ENCODE results near the gene DGKD. TPM values are rescaled to one million over a fixed set of nuclear protein-coding genes. Genes with fewer than 3 reads are reported as not detected.
A peak's percentile ranks its signal among the peaks of the same experiment; 100 is the strongest.

Gene DGKD
- total RNA-seq, 1 experiment from 2014 or later: 52.0 TPM

- H3K27ac ChIP-seq (ENCODE audit: low read depth, low read length): no peak overlapping the region
- CTCF ChIA-PET: no interaction called here
- no peaks in the 10 kb centered on the region for H4K20me1 ChIP-seq (ENCODE audit: insufficient read depth)
- no peaks in the 10 kb centered on the region for H3K79me2 ChIP-seq (ENCODE audit: insufficient read depth, low read length)
- no peak overlapping the region for H3K4me3 ChIP-seq (replicated peaks in 1 of 2; ENCODE audit: low read depth in 1 of 2, low read length in 2 of 2)
- RAD21 ChIA-PET (ENCODE audit: low non-redundant PET in 1 of 2, low total read pairs in 2 of 2, uncharacterized antibody in 2 of 2, unreplicated experiment in 2 of 2): no interaction called here
- H3K9ac ChIP-seq (ENCODE audit: low read length): no peak overlapping the region
- TF ChIP-seq EZH2 (IDR thresholded peaks at IDR 0.05) (no peak), EZH2phosphoT487 (IDR thresholded peaks at IDR 0.05; ENCODE audit: borderline replicate concordance) (no peak), JUND (IDR thresholded peaks at IDR 0.05) (no peak), YY1 (IDR thresholded peaks at IDR 0.05; ENCODE audit: extremely low read depth, insufficient replicate concordance, low read depth, low read length) (no peak), POLR2A (IDR thresholded peaks at IDR 0.05; ENCODE audit: borderline replicate concordance, extremely low read depth, insufficient read depth, insufficient read length) (no peak), MAX (IDR thresholded peaks at IDR 0.05) (no peak), ELF1 (IDR thresholded peaks at IDR 0.05; ENCODE audit: borderline replicate concordance, low read depth) (no peak)
- no peak for DNase-seq (ENCODE audit: low read depth, low spot score)
- H3K4me1 ChIP-seq (ENCODE audit: control insufficient read depth in 1 of 2, insufficient read depth in 2 of 2, low read length in 2 of 2): no peaks in the 10 kb centered on the region
- no peaks in the 10 kb centered on the region for H3K27me3 ChIP-seq (ENCODE audit: insufficient read depth, low read length)
- no TSS peak for BruUV-seq (replicated peaks)
- POLR2A ChIA-PET: no interaction called here
- H3K9me3 ChIP-seq (ENCODE audit: control insufficient read depth in 1 of 2, insufficient read depth in 1 of 2, low read depth in 1 of 2, low read length in 2 of 2): no peaks in the 10 kb centered on the region
- no peaks in the 10 kb centered on the region for H3K9me2 ChIP-seq (ENCODE audit: insufficient read depth)
- H3K36me3 ChIP-seq (ENCODE audit: control insufficient read depth in 1 of 2, insufficient read depth in 2 of 2, low read length in 2 of 2): no peaks in the 10 kb centered on the region
- intact Hi-C loops (cut with micrococcal nuclease): no loop called here
- no peak overlapping the region for H3K4me2 ChIP-seq (ENCODE audit: low read length)
- no peak for ATAC-seq
- H2AFZ ChIP-seq (ENCODE audit: low read depth, low read length, poor library complexity, severe bottlenecking): no peak overlapping the region
These were observed 41.4 kb upstream of the DGKD start for GRCh38 chr2:233312874-233313273.

- RAD21 ChIA-PET (ENCODE audit: low non-redundant PET in 1 of 2, low total read pairs in 2 of 2, uncharacterized antibody in 2 of 2, unreplicated experiment in 2 of 2): no interaction called here
- no peak for DNase-seq (ENCODE audit: low read depth, low spot score)
- no TSS peak for BruUV-seq (replicated peaks)
- Histone ChIP-seq H4K20me1 (ENCODE audit: insufficient read depth) (no peaks in the 10 kb centered on the region), H3K9me3 (ENCODE audit: control insufficient read depth in 1 of 2, insufficient read depth in 1 of 2, low read depth in 1 of 2, low read length in 2 of 2) (no peaks in the 10 kb centered on the region), H3K4me2 (ENCODE audit: low read length) (no peak overlapping the region), H3K4me3 (replicated peaks in 1 of 2; ENCODE audit: low read depth in 1 of 2, low read length in 2 of 2) (no peak overlapping the region), H2AFZ (ENCODE audit: low read depth, low read length, poor library complexity, severe bottlenecking) (no peak overlapping the region), H3K79me2 (ENCODE audit: insufficient read depth, low read length) (no peaks in the 10 kb centered on the region), H3K4me1 (ENCODE audit: control insufficient read depth in 1 of 2, insufficient read depth in 2 of 2, low read length in 2 of 2) (no peaks in the 10 kb centered on the region), H3K27ac (ENCODE audit: low read depth, low read length) (no peak overlapping the region), H3K9ac (ENCODE audit: low read length) (no peak overlapping the region), H3K27me3 (ENCODE audit: insufficient read depth, low read length) (no peaks in the 10 kb centered on the region), H3K36me3 (ENCODE audit: control insufficient read depth in 1 of 2, insufficient read depth in 2 of 2, low read length in 2 of 2) (no peaks in the 10 kb centered on the region), H3K9me2 (ENCODE audit: insufficient read depth) (no peaks in the 10 kb centered on the region)
- CTCF ChIA-PET: no interaction called here
- POLR2A ChIA-PET: no interaction called here
- ATAC-seq: peak; percentile 30; the same call in 1 of the 2 replicates
- intact Hi-C loops (cut with micrococcal nuclease): no loop called here
- no peak for TF ChIP-seq JUND (IDR thresholded peaks at IDR 0.05)
- TF ChIP-seq EZH2 (IDR thresholded peaks at IDR 0.05): no peak
- TF ChIP-seq RAD21 (IDR thresholded peaks at IDR 0.05; ENCODE audit: low read depth): no peak
- no peak for TF ChIP-seq EZH2phosphoT487 (IDR thresholded peaks at IDR 0.05; ENCODE audit: borderline replicate concordance)
- no peak for TF ChIP-seq POLR2A (IDR thresholded peaks at IDR 0.05; ENCODE audit: borderline replicate concordance, extremely low read depth, insufficient read depth, insufficient read length)
- no peak for TF ChIP-seq YY1 (IDR thresholded peaks at IDR 0.05; ENCODE audit: extremely low read depth, insufficient replicate concordance, low read depth, low read length)
- no peak for TF ChIP-seq MAX (IDR thresholded peaks at IDR 0.05)
- no peak for TF ChIP-seq CTCF (IDR thresholded peaks at IDR 0.05 in 2 of 3, conservative IDR thresholded peaks at IDR 0.05 in 1 of 3; ENCODE audit: borderline replicate concordance in 1 of 3, insufficient read depth in 1 of 3, low read depth in 2 of 3, low read length in 2 of 3)
- TF ChIP-seq SRF (IDR thresholded peaks at IDR 0.05; ENCODE audit: low read depth): no peak
- no peak for TF ChIP-seq SIN3A (IDR thresholded peaks at IDR 0.05; ENCODE audit: low read depth)
- TF ChIP-seq TCF7L2 (IDR thresholded peaks at IDR 0.05; ENCODE audit: borderline replicate concordance, extremely low read depth, insufficient read depth, insufficient read length): no peak
- no peak for TF ChIP-seq ZBTB33 (IDR thresholded peaks at IDR 0.05; ENCODE audit: extremely low read depth, insufficient replicate concordance, low read length)
These were observed 39.9 kb upstream of the DGKD start for GRCh38 chr2:233314180-233314925.
